GM23338 (cell line): ENCODE results near the gene WARS2. TPM values are rescaled to one million over a fixed set of nuclear protein-coding genes. Genes with fewer than 3 reads are reported as not detected.

Experiments
- ATAC-seq: fragments of 200-7000 bp; cut with Tn5 transposase; 3 replicates; pipeline ENCODE4 v1.9.1; 2020
- DNase-seq: peaks from one replicate; pipeline ENCODE4 v3.0.0-alpha.2; 2015; ENCODE audit warnings: low spot score
- H2AFZ ChIP-seq: fragments of 200-600 bp; sonication (generic); 2 replicates; pipeline ENCODE4 v1.8.0; 2016; ENCODE audit warnings: antibody characterized with exemption, mild to moderate bottlenecking, moderate library complexity
- H3F3A ChIP-seq: fragments of 200-600 bp; sonication (generic); replicated peaks from 2 replicates; pipeline ENCODE4 v1.8.0; 2017; ENCODE audit warnings: antibody characterized with exemption, mixed run types, low read depth
- H3K27ac ChIP-seq: fragments of 200-600 bp; sonication (generic); 2 replicates; pipeline ENCODE4 v1.6.1; 2016; ENCODE audit warnings: low read depth
- H3K27me3 ChIP-seq: fragments of 200-600 bp; sonication (generic); 2 replicates; pipeline ENCODE4 v1.8.0; 2016; ENCODE audit warnings: mild to moderate bottlenecking, mixed run types, moderate library complexity; ENCODE audit not compliant: insufficient read depth
- H3K36me3 ChIP-seq: fragments of 200-600 bp; sonication (generic); 2 replicates; pipeline ENCODE4 v1.8.0; 2016; ENCODE audit warnings: mild to moderate bottlenecking; ENCODE audit not compliant: insufficient read depth
- H3K4me1 ChIP-seq: fragments of 200-600 bp; sonication (generic); 2 replicates; pipeline ENCODE4 v1.8.0; 2016; ENCODE audit warnings: mild to moderate bottlenecking, moderate library complexity; ENCODE audit not compliant: insufficient read depth
- H3K4me2 ChIP-seq: fragments of 200-600 bp; sonication (generic); 2 replicates; pipeline ENCODE4 v1.7.1; 2017; ENCODE audit warnings: mixed run types
- H3K4me3 ChIP-seq: fragments of 200-600 bp; sonication (generic); 2 replicates; pipeline ENCODE4 v1.6.1; 2016; ENCODE audit warnings: mixed run types
- H3K79me2 ChIP-seq: fragments of 200-600 bp; sonication (generic); replicated peaks from 2 replicates; pipeline ENCODE4 v1.8.0; 2017; ENCODE audit warnings: mild to moderate bottlenecking; ENCODE audit not compliant: insufficient read depth
- H3K9me2 ChIP-seq: fragments of 200-600 bp; sonication (generic); 2 replicates; pipeline ENCODE4 v1.8.0; 2017; ENCODE audit not compliant: insufficient read depth
- H4K20me1 ChIP-seq: fragments of 200-600 bp; sonication (generic); replicated peaks from 2 replicates; pipeline ENCODE4 v1.8.0; 2017; ENCODE audit warnings: mild to moderate bottlenecking; ENCODE audit not compliant: insufficient read depth
- H3K27ac Mint-ChIP-seq: 2 replicates; pipeline ENCODE4 v1.8.0; 2020; ENCODE audit warnings: inconsistent platforms, mild to moderate bottlenecking, moderate library complexity, mixed read lengths
- H3K27me3 Mint-ChIP-seq: 3 replicates; pipeline ENCODE4 v1.8.0; 2022; ENCODE audit warnings: low read depth, mild to moderate bottlenecking, moderate library complexity, mixed read lengths, inconsistent platforms; ENCODE audit not compliant: insufficient read depth, poor library complexity
- H3K36me3 Mint-ChIP-seq: 3 replicates; pipeline ENCODE4 v1.8.0; 2021; ENCODE audit warnings: low read depth, mild to moderate bottlenecking, inconsistent platforms, moderate library complexity, mixed read lengths
- H3K4me1 Mint-ChIP-seq: 3 replicates; pipeline ENCODE4 v1.8.0; 2020; ENCODE audit warnings: mild to moderate bottlenecking, inconsistent platforms, mixed read lengths
- H3K4me3 Mint-ChIP-seq: 3 replicates; pipeline ENCODE4 v1.8.0; 2021; ENCODE audit warnings: moderate library complexity, mild to moderate bottlenecking, inconsistent platforms, mixed read lengths
- H3K9me3 Mint-ChIP-seq: 3 replicates; pipeline ENCODE4 v1.8.0; 2020; ENCODE audit warnings: moderate library complexity, mild to moderate bottlenecking, inconsistent platforms, mixed read lengths
- EZH2 ChIP-seq: fragments of 200-600 bp; sonication (generic); IDR thresholded peaks from one replicate; pipeline ENCODE4 v1.8.0; 2017; ENCODE audit warnings: antibody characterized with exemption, mild to moderate bottlenecking, low read depth; ENCODE audit not compliant: unreplicated experiment
- JUNB ChIP-seq: IDR thresholded peaks from one replicate; pipeline ENCODE4 v1.6.1; 2016; ENCODE audit warnings: antibody characterized with exemption; ENCODE audit not compliant: unreplicated experiment
- NANOG ChIP-seq: IDR thresholded peaks from 2 replicates; pipeline ENCODE4 v1.6.1; 2016; ENCODE audit warnings: antibody characterized with exemption, borderline replicate concordance
- ZNF114 ChIP-seq: fragments of 250-450 bp; sonication (Bioruptor Pico); IDR thresholded peaks from 2 replicates; pipeline ENCODE4 v1.5.0; 2020; ENCODE audit warnings: mild to moderate bottlenecking, moderate library complexity
- ZNF331 ChIP-seq: fragments of 250-450 bp; sonication (Bioruptor Pico); IDR thresholded peaks from 2 replicates; pipeline ENCODE4 v1.5.0; 2020; ENCODE audit warnings: low read depth, mild to moderate bottlenecking, moderate library complexity
- polyA plus RNA-seq: library from polyadenylated mRNA; unstranded; fragments of >200 nt; fragmentation: Nextera tagmentation; extraction: Ambion mirVana; gene quantifications from 2 replicates; pipeline ENCODE4 v1.2.1, GENCODE V29; 2016
- total RNA-seq: library from RNA; depleted of rRNA; stranded (reverse); fragments of >200 nt; shearing (Covaris generic); gene quantifications from 2 replicates; pipeline ENCODE4 v1.2.3, GENCODE V29; 2014
- TF ChIP-seq, protein P1 (sequence below): fragments of 250-450 bp; sonication (Bioruptor Pico); IDR thresholded peaks from 2 replicates; pipeline ENCODE4 v1.5.0; 2020; ENCODE audit warnings: mild to moderate bottlenecking, moderate library complexity
- TF ChIP-seq, protein P2 (sequence below): IDR thresholded peaks from one replicate; pipeline ENCODE4 v1.6.1; 2018; ENCODE audit warnings: antibody characterized with exemption; ENCODE audit not compliant: unreplicated experiment

WARS2 gene
- total and polyA plus RNA-seq, 2 experiments from 2014 or later = 6.4 to 12.6 TPM

DNA sequence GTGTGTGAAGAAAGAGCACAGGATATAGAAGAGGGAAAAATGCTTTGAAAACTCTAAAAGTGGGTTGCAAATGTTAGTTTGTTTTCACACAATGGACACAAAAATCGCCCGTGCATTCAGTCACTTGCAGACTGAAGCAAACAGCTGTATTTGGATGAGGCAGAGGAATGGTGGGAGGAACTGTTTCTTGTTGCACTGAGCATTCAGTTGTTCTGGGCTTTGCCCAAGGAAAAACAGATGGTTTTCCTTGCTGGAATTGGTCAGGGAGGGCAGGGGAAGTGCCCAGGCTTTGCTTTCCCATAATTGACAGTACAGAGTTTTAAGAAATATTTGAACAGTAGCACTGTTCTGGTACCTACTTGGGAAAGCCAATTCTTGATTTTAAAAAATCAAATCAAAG lies 19.5 kb upstream of the WARS2 start:
- Histone ChIP-seq H2AFZ (no peak overlapping the region), H3K79me2 (no peaks in the 10 kb centered on the region), H3K4me3 (no peak overlapping the region), H3K27me3 (no peaks in the 10 kb centered on the region), H3K36me3 (no peaks in the 10 kb centered on the region; the same call in 1 of the 2 replicates), H3K27ac (no peak overlapping the region), H3K4me2 (no peak overlapping the region), H4K20me1 (no peaks in the 10 kb centered on the region), H3K4me1 (no peaks in the 10 kb centered on the region), H3F3A (no peaks in the 10 kb centered on the region), H3K9me2 (no peaks in the 10 kb centered on the region)
- TF ChIP-seq ZNF331 (CRISPR knock-in tag) = no peak
- no peak for TF ChIP-seq EZH2
- TF ChIP-seq, protein P1, sequence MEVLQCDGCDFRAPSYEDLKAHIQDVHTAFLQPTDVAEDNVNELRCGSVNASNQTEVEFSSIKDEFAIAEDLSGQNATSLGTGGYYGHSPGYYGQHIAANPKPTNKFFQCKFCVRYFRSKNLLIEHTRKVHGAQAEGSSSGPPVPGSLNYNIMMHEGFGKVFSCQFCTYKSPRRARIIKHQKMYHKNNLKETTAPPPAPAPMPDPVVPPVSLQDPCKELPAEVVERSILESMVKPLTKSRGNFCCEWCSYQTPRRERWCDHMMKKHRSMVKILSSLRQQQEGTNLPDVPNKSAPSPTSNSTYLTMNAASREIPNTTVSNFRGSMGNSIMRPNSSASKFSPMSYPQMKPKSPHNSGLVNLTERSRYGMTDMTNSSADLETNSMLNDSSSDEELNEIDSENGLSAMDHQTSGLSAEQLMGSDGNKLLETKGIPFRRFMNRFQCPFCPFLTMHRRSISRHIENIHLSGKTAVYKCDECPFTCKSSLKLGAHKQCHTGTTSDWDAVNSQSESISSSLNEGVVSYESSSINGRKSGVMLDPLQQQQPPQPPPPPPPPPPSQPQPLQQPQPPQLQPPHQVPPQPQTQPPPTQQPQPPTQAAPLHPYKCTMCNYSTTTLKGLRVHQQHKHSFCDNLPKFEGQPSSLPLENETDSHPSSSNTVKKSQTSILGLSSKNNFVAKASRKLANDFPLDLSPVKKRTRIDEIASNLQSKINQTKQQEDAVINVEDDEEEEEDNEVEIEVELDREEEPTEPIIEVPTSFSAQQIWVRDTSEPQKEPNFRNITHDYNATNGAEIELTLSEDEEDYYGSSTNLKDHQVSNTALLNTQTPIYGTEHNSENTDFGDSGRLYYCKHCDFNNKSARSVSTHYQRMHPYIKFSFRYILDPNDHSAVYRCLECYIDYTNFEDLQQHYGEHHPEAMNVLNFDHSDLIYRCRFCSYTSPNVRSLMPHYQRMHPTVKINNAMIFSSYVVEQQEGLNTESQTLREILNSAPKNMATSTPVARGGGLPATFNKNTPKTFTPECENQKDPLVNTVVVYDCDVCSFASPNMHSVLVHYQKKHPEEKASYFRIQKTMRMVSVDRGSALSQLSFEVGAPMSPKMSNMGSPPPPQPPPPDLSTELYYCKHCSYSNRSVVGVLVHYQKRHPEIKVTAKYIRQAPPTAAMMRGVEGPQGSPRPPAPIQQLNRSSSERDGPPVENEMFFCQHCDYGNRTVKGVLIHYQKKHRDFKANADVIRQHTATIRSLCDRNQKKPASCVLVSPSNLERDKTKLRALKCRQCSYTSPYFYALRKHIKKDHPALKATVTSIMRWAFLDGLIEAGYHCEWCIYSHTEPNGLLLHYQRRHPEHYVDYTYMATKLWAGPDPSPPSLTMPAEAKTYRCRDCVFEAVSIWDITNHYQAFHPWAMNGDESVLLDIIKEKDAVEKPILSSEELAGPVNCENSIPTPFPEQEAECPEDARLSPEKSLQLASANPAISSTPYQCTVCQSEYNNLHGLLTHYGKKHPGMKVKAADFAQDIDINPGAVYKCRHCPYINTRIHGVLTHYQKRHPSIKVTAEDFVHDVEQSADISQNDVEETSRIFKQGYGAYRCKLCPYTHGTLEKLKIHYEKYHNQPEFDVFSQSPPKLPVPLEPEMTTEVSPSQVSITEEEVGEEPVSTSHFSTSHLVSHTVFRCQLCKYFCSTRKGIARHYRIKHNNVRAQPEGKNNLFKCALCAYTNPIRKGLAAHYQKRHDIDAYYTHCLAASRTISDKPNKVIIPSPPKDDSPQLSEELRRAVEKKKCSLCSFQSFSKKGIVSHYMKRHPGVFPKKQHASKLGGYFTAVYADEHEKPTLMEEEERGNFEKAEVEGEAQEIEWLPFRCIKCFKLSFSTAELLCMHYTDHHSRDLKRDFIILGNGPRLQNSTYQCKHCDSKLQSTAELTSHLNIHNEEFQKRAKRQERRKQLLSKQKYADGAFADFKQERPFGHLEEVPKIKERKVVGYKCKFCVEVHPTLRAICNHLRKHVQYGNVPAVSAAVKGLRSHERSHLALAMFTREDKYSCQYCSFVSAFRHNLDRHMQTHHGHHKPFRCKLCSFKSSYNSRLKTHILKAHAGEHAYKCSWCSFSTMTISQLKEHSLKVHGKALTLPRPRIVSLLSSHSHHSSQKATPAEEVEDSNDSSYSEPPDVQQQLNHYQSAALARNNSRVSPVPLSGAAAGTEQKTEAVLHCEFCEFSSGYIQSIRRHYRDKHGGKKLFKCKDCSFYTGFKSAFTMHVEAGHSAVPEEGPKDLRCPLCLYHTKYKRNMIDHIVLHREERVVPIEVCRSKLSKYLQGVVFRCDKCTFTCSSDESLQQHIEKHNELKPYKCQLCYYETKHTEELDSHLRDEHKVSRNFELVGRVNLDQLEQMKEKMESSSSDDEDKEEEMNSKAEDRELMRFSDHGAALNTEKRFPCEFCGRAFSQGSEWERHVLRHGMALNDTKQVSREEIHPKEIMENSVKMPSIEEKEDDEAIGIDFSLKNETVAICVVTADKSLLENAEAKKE = no peak
- no peak for TF ChIP-seq NANOG
- no peak for TF ChIP-seq ZNF114 (CRISPR knock-in tag)
- TF ChIP-seq, protein P2, sequence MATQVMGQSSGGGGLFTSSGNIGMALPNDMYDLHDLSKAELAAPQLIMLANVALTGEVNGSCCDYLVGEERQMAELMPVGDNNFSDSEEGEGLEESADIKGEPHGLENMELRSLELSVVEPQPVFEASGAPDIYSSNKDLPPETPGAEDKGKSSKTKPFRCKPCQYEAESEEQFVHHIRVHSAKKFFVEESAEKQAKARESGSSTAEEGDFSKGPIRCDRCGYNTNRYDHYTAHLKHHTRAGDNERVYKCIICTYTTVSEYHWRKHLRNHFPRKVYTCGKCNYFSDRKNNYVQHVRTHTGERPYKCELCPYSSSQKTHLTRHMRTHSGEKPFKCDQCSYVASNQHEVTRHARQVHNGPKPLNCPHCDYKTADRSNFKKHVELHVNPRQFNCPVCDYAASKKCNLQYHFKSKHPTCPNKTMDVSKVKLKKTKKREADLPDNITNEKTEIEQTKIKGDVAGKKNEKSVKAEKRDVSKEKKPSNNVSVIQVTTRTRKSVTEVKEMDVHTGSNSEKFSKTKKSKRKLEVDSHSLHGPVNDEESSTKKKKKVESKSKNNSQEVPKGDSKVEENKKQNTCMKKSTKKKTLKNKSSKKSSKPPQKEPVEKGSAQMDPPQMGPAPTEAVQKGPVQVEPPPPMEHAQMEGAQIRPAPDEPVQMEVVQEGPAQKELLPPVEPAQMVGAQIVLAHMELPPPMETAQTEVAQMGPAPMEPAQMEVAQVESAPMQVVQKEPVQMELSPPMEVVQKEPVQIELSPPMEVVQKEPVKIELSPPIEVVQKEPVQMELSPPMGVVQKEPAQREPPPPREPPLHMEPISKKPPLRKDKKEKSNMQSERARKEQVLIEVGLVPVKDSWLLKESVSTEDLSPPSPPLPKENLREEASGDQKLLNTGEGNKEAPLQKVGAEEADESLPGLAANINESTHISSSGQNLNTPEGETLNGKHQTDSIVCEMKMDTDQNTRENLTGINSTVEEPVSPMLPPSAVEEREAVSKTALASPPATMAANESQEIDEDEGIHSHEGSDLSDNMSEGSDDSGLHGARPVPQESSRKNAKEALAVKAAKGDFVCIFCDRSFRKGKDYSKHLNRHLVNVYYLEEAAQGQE = no peak
- no peak for TF ChIP-seq JUNB
- Mint-ChIP-seq H3K27me3 (peaks cover 3% of the 10 kb centered on the region), H3K36me3 (peaks cover 45% of the 10 kb centered on the region), H3K4me1 (no peaks in the 10 kb centered on the region), H3K9me3 (peaks cover 33% of the 10 kb centered on the region), H3K4me3 (no peak overlapping the region), H3K27ac (no peak overlapping the region)
- ATAC-seq = no peak
- no peak for DNase-seq
